ENCODE data around the gene GPR37. TPM values are rescaled to one million over a fixed set of nuclear protein-coding genes. Genes with fewer than 3 reads are reported as not detected.

Gene GPR37
- total and polyA plus RNA-seq, 2 donors (not counting 3 experiments of a cell fraction or from before 2014, with no cell fraction given), result 0.92 to 2.1 TPM

DNA sequence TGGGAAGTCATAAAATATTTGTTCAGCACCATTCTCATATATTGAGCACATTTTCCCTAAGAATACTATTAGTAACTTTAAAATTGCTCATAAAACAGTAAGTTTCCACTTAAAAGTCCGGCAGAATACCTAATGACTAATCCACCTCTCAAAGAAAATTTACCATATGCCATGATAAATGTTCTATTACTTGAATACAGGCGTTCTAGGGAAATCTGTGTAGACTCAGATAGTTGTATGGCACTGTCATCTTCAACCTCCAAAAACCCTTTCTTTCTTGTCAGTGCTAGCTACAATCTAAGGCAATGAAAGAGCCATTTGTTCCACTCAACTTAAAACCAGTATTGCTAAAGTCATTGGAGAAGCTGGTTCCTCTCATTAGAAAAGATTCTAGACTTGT is 7.3 kb downstream of the GPR37 start:
- CTCF ChIA-PET, result interaction anchor here (2.0 kb wide), 1 partner anchor 10 kb away, joined by 4 read pairs; no protein-coding TSS in a partner anchor
- dilution Hi-C loops (cut with MboI; ENCODE audit: extremely low pct_ligation_motif_present, low sequenced_read_pairs), result no loop called here

GRCh38 chr7:124754576-124755268 is 10.9 kb downstream of the GPR37 start:
- Histone ChIP-seq H3K4me1 (ENCODE audit: control insufficient read depth, extremely low read depth, insufficient read depth, low read length) (no peaks in the 10 kb centered on the region), H3K4me3 (replicated peaks in 1 of 3; ENCODE audit: insufficient read depth in 1 of 3, low read depth in 1 of 3, low read length in 3 of 3) (no peak overlapping the region), H4K20me1 (replicated peaks; ENCODE audit: control insufficient read depth, extremely low read depth, insufficient read depth, low read length) (no peaks in the 10 kb centered on the region), H2AFZ (ENCODE audit: low read depth, low read length) (no peak overlapping the region), H3K27me3 (ENCODE audit: control insufficient read depth in 2 of 2, insufficient read depth in 2 of 2, low read length in 2 of 2) (no peaks in the 10 kb centered on the region), H3K9ac (replicated peaks; ENCODE audit: extremely low read depth, insufficient read depth, low read length) (no peak overlapping the region), H3K9me1 (replicated peaks; ENCODE audit: control insufficient read depth, extremely low read depth, insufficient read depth, low read length) (no peaks in the 10 kb centered on the region), H3K4me2 (ENCODE audit: insufficient read depth, low read length) (no peak overlapping the region), H3K36me3 (ENCODE audit: control insufficient read depth in 2 of 2, extremely low read depth in 1 of 2, insufficient read depth in 2 of 2, low read length in 2 of 2) (no peaks in the 10 kb centered on the region), H3K27ac (ENCODE audit: insufficient read depth, low read depth, low read length) (no peak overlapping the region), H3K79me2 (ENCODE audit: control insufficient read depth, insufficient read depth, low read length) (no peaks in the 10 kb centered on the region), H3K9me3 (replicated peaks; ENCODE audit: control insufficient read depth, insufficient read depth, low read length) (no peaks in the 10 kb centered on the region)
- POLR2A ChIA-PET, result no interaction called here
- TF ChIP-seq GATA2 (IDR thresholded peaks at IDR 0.05; ENCODE audit: insufficient read depth, insufficient read length, low read depth, low read length) (no peak), EZH2 (IDR thresholded peaks at IDR 0.05; ENCODE audit: borderline replicate concordance, low read depth, low read length, severe bottlenecking) (no peak), MAX (IDR thresholded peaks at IDR 0.05; ENCODE audit: insufficient read depth, insufficient read length) (no peak), FOS (IDR thresholded peaks at IDR 0.05; ENCODE audit: borderline replicate concordance, insufficient read depth, low read length) (no peak), POLR2A (IDR thresholded peaks at IDR 0.05; ENCODE audit: low read depth, low read length) (no peak)
- FAIRE-seq (no peak), DNase-seq (ENCODE audit: low read depth, low spot score) (no peak)
- intact Hi-C loops (cut with micrococcal nuclease) (no loop called here), dilution Hi-C loops (cut with MboI; ENCODE audit: extremely low pct_ligation_motif_present, low sequenced_read_pairs) (no loop called here)
- no TSS peak for BruUV-seq (replicated peaks)
- CTCF ChIA-PET, result no interaction called here

More for the DNA sequence above, 7.3 kb downstream of the GPR37 start:
- H3K36me3 ChIP-seq (ENCODE audit: control insufficient read depth in 2 of 2, extremely low read depth in 1 of 2, insufficient read depth in 2 of 2, low read length in 2 of 2), result no peaks in the 10 kb centered on the region
- no TSS peak for BruUV-seq (replicated peaks)
- POLR2A ChIA-PET, result no interaction called here
- no peak overlapping the region for H3K9ac ChIP-seq (replicated peaks; ENCODE audit: extremely low read depth, insufficient read depth, low read length)
- no peak for FAIRE-seq
- DNase-seq (ENCODE audit: low read depth, low spot score), result no peak
- no peak overlapping the region for H3K4me2 ChIP-seq (ENCODE audit: insufficient read depth, low read length)
- no peaks in the 10 kb centered on the region for H3K9me1 ChIP-seq (replicated peaks; ENCODE audit: control insufficient read depth, extremely low read depth, insufficient read depth, low read length)
- no peaks in the 10 kb centered on the region for H3K9me3 ChIP-seq (replicated peaks; ENCODE audit: control insufficient read depth, insufficient read depth, low read length)
- intact Hi-C loops (cut with micrococcal nuclease), result no loop called here
- H4K20me1 ChIP-seq (replicated peaks; ENCODE audit: control insufficient read depth, extremely low read depth, insufficient read depth, low read length), result no peaks in the 10 kb centered on the region
- H3K27me3 ChIP-seq (ENCODE audit: control insufficient read depth in 2 of 2, insufficient read depth in 2 of 2, low read length in 2 of 2), result no peaks in the 10 kb centered on the region
- H3K4me3 ChIP-seq (replicated peaks in 1 of 3; ENCODE audit: insufficient read depth in 1 of 3, low read depth in 1 of 3, low read length in 3 of 3), result no peak overlapping the region
- no peaks in the 10 kb centered on the region for H3K4me1 ChIP-seq (ENCODE audit: control insufficient read depth, extremely low read depth, insufficient read depth, low read length)
- H3K27ac ChIP-seq (ENCODE audit: insufficient read depth, low read depth, low read length), result no peak overlapping the region
- H2AFZ ChIP-seq (ENCODE audit: low read depth, low read length), result no peak overlapping the region
- no peaks in the 10 kb centered on the region for H3K79me2 ChIP-seq (ENCODE audit: control insufficient read depth, insufficient read depth, low read length)
- no peak for TF ChIP-seq MAX (IDR thresholded peaks at IDR 0.05; ENCODE audit: insufficient read depth, insufficient read length)
- TF ChIP-seq POLR2AphosphoS5 (IDR thresholded peaks at IDR 0.05; ENCODE audit: insufficient read depth, low read depth, low read length), result no peak
- TF ChIP-seq JUN (IDR thresholded peaks at IDR 0.05; ENCODE audit: borderline replicate concordance, insufficient read depth, insufficient read length, low read depth), result no peak

All from endothelial cell of umbilical vein (primary cell).